NCI-H1105 (cell line): ENCODE data around the gene FAM193A.
"Not testable (repeated sequence)": the region's sequence is repeated elsewhere in the genome, so short reads cannot be mapped to it uniquely, and the experiment has no call there.

Source experiments
- DNase-seq: peaks from one replicate; lab custom pipeline; 2025; lab: John Stamatoyannopoulos, UW

FAM193A gene

DNA sequence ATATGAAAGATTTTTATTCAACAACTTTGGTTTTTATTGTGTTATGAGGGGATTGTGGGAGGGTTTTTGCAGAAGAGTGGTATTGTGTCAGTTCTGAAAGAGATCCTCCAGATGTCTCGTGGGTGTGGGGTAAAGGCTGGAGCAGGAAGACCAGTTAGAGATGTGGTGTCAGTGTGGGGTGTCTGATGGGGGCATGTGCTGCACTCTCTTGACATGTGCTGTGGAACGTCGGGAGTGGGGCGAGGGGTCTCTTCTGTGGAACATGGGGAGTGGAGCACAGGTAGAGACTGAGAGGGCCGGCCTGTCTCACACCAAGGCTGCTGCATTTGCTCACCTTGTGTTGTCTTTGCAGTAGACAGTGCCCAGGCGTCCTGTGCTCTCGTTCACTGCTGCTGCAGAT, 37.6 kb downstream of the FAM193A start:
- DNase-seq, result no peak

DNA sequence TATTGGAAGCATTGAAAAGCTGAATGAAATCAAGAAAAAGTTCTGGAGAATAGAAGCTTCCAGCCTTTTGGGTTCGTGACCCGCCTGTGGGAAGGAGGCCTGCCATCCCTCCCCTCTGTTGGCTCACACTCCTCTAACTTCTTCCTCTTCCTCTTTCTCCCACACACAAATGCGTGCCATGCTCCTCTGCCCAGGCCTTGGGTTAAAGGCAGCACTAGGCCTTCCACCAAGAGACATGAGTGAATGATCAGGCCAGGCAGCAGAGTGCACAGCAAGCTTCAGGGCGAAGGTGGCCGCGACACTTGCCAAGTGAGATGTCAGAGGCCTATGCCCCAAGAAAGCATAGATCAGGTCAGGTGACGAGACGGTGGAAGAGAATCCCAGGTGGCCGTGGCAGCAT, 38.4 kb downstream of the FAM193A start:
- no peak for DNase-seq

- DNase-seq, result no peak
Observed at GRCh38 chr4:2576290-2576689, 39.8 kb downstream of the FAM193A start.

DNA sequence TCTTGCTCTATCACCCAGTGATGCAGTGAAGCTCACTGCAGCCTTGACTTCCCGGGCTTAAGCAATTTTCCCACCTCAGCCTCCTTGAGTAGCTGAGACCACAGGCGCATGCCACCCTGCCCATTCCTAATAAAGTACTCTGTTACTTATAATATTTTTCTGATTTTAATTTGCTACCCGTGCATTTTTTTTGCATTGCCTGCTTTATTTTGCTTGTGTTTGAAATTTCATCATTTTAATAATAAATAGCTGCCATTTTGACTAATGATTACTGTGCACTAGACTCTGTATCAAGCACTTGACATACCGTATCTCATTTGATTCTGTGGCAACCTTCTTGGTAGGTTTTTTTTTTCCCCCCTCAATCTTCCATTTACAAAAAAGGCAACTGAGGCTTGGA, 41.7 kb downstream of the FAM193A start:
- no peak for DNase-seq

GRCh38 chr4:2579910-2580309, 43.5 kb downstream of the FAM193A start:
- DNase-seq, result no peak

DNA sequence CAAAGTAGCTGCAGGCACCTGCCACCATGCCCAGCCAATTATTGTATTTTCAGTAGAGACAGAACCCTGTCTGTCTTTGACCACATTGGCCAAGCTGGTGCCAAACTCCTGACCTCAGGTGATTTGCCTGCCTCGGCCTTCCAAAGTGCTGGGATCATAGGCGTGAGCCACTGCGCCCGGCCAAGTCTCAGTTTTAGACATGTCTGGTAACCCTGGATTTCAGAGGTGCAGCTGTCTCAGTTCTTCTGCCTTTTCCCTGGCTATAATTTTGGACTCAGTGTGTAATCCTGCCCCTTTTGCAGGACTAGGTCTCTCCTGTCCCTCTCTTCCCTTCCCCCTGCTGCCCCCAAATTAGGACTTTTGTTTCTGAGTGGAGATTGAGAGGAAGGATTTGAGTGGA, 46.6 kb downstream of the FAM193A start:
- no peak for DNase-seq

GRCh38 chr4:2583517-2583916, 47.1 kb downstream of the FAM193A start:
- no peak for DNase-seq

DNA sequence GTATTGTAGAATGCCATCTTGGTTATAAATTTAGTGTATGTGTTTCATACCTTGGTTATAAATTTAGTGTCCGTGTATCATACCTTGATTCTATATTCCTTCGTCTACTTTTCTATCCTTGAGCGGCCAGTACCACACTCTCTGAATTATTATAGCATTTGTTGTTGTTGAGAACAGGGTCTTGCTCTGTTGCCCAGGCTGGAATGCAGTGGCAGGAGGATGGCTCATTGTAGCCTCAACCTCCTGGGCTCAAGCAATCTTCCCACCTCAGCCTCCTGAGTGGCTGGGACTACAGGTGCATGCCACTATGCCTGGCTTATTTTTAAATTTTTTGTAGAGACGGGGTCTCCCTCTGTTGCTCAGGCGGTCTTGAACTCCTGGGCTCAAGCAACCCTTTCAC, 50.1 kb downstream of the FAM193A start:
- DNase-seq, result no peak

- DNase-seq, result no peak
Observed at GRCh38 chr4:2587213-2587823, 50.9 kb downstream of the FAM193A start.

- DNase-seq, result no peak
Observed at GRCh38 chr4:2588259-2588658, 51.8 kb downstream of the FAM193A start.

DNA sequence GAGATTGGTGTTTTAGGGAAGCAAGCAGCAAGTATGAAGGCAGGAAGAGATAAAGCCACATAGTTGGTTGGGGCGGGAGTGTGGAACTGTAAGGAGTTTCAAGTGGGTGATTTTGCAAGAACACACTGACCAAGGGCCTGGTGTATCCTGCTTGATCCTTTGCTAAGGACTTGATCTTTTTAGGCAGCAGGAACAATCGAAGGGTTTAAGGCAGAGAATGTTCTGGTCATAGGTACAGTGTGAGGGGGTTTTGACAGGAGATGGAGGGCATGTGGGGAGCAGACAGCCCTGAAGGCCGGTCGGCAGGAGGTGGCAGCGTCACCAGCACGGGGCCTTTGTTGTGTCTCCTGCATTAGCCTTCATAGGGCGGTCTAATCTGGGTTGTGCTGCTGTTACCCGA, 54.7 kb downstream of the FAM193A start:
- no peak for DNase-seq

GRCh38 chr4:2592014-2592413, 55.6 kb downstream of the FAM193A start:
- not testable (repeated sequence) for DNase-seq

DNA sequence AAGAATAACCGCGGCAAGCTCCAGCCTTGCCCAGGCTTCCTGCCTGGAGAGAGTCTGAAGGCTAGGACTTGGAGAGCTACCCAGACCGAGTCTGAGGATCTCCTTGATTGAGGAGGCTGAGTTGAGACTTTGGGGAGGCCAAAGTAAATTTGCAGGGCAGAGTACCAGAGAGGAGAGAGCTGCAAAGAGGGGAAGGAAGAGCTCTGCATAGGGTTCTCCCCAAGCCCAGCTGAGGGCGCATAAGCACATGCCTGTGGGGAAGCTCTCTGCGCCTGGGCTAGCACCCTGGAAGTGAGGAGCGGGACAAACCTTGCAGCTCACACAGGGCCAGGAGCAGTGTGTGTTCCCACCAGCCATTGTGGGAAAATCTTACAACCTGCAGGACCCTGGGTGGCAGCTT, 56.1 kb downstream of the FAM193A start:
- DNase-seq, result no peak

DNA sequence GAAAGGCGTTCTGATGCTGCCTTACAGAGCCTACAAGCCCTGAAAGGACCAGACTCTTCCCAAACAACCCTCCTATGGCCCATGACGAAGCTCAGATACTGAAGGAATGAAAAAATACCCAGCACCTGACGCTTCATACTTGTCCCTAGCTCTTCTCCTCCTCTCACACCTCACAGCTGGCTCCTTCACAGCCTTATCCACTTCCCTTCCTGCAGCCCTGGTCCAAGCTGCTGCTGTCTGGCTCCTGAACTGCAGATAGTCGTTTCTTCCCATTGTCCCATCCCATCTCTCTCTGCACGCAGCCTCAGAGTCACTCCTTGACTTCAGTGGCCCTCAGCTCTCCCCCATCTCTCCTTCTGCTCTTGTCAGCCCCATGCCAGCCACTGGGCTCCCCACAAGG, 56.6 kb downstream of the FAM193A start:
- DNase-seq, result no peak

DNA sequence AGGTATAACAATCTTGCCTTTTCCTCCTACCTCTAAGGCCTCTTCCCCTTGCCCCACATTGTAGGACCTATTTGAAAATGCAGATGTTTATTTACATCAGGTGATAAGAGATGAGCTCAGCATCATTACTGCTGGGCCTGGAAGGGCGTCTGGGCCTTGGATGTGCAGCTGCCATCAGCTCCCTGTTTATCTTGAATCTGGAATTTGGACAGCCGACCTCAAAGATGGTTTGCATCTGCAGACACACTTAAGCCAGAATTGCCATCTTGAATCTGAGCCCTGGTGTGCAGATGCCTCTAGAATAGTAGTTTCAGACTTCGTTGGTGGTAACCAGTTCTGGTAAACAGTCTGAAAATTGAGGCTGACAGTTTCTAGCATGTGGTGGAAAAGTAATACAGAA, 59.0 kb downstream of the FAM193A start:
- no peak for DNase-seq

- no peak for DNase-seq
Observed at GRCh38 chr4:2595952-2596552, 59.6 kb downstream of the FAM193A start.

DNA sequence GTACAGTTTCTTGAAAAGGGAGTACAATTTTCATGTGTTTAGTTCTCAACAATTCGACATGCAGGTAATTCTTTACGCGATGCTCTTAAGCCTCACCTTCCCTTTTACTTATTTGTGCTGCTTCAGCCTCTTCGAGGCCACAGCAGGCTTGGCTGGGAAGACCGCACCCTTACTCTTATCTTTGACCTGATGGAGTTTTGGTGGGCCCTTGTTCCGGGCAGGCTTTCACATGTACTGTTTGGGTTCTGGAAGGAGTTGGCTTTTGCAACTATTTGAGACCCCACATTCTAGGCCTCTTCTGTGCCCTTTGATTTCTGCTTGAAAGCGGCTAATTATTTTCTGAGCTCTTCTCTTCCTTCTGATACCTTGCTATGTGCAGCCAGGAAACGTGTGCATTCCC, 60.2 kb downstream of the FAM193A start:
- no peak for DNase-seq

DNA sequence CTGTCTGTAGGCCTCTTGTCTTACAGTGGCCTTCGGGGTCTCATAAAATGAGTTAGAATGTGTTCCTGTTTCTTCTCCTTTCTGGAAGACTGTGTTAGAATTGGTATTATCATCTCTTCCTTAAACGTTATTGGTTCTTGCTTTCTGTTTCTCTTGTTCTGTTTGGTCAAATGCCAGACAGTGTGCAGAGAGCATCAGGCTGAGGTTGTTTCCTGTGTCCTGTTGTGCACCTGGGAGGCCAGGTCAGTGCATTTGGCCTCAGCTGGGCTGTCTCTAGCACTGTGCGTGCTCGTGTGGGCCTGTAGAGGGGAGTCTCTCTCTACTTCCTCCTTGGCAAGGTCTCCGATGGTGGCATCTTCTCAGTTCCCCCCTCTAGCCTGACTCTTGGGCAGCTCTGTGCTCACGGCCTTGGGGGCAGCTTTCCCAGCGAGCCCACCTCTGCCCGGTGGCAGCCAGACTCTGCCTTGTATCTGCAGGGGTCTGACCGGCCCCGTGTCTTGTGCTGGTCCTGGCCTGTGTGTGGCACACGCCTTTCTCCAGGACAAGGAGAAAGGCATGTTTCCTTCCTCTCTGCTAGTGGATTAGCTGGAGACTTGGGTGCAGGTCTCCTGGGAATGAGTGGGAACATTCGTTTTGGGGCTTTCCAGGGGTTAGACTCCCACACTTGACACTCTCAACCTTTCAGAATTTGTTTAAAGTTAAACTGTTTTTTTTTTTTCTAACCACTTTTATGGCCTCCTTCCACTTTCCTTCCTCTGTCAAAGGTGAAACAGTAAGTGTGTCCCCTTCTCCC, 62.3 kb downstream of the FAM193A start:
- DNase-seq, result no peak

- DNase-seq, result no peak
Observed at GRCh38 chr4:2599304-2599654, 62.8 kb downstream of the FAM193A start.

GRCh38 chr4:2600878-2601277, 64.4 kb downstream of the FAM193A start:
- no peak for DNase-seq

GRCh38 chr4:2604614-2605013, 68.2 kb downstream of the FAM193A start:
- DNase-seq, result no peak

- no peak for DNase-seq
Observed at GRCh38 chr4:2606960-2607506, 70.6 kb downstream of the FAM193A start.

GRCh38 chr4:2607822-2608221, 71.4 kb downstream of the FAM193A start:
- no peak for DNase-seq
